HPDE6-E6E7 (cell line): ENCODE measurements around the gene FHDC1.

Experiments
- DNase-seq: peaks from one replicate; pipeline ENCODE4 v3.0.0; 2011; ENCODE audit warnings: missing footprints; ENCODE audit errors: extremely low spot score

FHDC1 gene

DNA sequence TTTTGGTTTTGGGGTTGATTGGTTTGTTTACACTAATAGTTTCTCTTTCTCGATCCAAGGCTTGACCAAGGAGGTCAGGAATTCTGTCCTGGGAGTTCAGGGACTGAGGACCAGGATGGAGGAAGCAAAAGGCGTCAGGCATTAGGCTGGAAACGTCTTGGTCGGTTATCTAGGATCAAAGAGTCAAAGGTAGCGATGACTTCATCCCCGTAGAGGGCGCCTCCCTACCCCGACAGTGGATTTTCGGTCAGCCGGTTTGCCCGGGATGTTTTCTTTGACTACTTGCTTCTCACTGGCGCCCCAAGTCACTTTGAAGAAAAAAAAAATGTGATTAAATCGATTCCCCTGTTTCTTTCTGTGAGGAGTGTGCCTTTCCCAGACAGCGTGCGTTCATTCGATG is 980 bp upstream of the FHDC1 start:
- peak; percentile 62 for DNase-seq

GRCh38 chr4:152936446-152937335 is 568 bp downstream of the FHDC1 start:
- DNase-seq: peak; percentile 34

GRCh38 chr4:152937336-152938236 is 1.5 kb downstream of the FHDC1 start:
- DNase-seq: peak; percentile 37

- no peak for DNase-seq
These were observed 2.3 kb downstream of the FHDC1 start for GRCh38 chr4:152938237-152938947.

- DNase-seq: no peak
These were observed 3.5 kb downstream of the FHDC1 start for GRCh38 chr4:152939621-152940020.

GRCh38 chr4:152940461-152940860 is 4.3 kb downstream of the FHDC1 start:
- no peak for DNase-seq

DNA sequence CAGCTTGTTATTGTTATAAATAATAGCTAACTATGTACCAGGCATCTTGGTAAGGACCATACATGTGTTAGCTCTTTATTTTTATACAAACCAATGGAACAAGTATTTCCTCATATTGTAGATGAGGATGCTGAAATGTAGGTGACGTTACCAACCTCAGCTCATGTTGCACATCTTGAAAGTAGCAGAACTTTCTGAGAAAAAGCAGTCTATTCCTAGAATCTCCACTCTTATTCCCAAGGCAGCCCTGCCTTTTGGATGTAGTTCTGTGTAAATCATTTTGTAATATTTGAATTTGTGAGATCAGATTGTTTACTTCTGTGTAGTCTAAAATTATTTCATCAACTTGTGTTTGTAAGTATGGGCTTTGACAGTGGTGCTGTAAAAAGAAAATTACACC is 5.3 kb downstream of the FHDC1 start:
- no peak for DNase-seq

GRCh38 chr4:152942346-152942745 is 6.2 kb downstream of the FHDC1 start:
- no peak for DNase-seq

DNA sequence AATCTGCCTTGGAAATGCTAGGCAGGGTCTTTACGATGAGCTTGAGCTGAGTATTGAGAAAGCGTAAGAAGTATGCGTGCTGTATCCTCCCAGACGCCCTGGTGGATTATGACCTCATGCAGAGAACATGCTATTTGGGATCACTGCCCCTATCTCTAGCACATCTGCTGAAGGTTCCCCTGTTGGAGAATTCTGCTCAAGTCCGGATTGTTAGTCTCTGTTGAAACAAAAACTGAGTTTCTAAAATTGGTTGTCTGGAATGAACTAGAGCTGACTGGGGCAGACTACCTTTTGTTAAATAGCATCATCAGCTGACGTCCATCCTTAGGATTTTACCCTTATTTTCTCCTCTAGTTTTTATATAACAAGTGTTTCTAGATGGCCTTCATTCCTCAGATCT is 7.5 kb downstream of the FHDC1 start:
- no peak for DNase-seq

DNA sequence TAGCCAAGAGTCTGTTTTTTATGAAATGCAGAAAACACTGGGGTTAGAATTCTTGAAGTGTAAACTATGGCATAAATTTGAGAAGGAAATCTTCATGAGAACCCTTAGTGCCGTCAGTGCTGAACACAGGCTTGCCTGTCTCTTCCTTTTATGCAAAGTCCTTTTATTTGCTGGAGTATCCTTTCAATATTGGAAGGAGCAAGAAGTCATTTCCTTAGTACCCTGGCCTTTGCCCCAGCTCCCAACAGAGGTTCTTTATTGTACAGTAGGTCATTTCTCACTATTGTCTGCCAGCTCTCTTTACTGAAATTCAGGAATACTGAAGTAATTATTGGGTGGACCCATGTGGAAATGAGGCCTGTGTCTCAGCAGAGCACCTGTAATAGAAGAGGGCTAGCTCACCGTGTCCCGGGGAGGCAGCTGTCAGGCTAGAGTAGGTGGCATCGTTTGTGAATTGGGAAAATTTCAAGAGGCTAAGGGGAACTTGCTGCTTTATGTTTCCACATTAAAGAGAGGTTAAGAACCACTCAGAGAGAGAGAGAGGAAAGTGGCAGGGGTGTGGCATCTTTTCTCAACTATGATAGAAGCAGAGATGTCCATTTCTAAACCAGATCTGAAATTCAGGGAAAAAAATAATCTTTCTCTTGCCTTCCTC is 8.7 kb downstream of the FHDC1 start:
- no peak for DNase-seq

DNA sequence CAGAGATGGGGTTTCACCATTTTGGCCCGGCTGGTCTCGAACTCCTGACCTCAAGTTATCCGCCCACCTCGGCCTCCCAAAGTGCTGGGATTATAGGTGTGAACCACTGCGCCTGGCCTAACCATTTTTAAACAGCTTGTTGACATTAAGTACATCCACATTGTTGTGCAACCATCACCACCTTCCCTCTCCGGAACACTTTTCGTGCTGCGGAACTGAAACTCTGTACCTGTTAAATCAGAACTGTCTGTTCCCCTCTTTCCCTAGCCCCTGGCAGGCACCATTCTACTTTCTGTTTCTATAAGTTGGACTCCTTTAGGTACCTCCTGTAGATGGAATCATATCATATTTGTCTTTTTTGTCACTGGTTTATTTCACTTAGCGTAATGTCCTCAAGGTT is 9.5 kb downstream of the FHDC1 start:
- no peak for DNase-seq

- DNase-seq: no peak
These were observed 10.3 kb downstream of the FHDC1 start for GRCh38 chr4:152946446-152946845.

- no peak for DNase-seq
These were observed 11.2 kb downstream of the FHDC1 start for GRCh38 chr4:152947311-152947710.

- no peak for DNase-seq
These were observed 13.8 kb downstream of the FHDC1 start for GRCh38 chr4:152949930-152950329.

DNA sequence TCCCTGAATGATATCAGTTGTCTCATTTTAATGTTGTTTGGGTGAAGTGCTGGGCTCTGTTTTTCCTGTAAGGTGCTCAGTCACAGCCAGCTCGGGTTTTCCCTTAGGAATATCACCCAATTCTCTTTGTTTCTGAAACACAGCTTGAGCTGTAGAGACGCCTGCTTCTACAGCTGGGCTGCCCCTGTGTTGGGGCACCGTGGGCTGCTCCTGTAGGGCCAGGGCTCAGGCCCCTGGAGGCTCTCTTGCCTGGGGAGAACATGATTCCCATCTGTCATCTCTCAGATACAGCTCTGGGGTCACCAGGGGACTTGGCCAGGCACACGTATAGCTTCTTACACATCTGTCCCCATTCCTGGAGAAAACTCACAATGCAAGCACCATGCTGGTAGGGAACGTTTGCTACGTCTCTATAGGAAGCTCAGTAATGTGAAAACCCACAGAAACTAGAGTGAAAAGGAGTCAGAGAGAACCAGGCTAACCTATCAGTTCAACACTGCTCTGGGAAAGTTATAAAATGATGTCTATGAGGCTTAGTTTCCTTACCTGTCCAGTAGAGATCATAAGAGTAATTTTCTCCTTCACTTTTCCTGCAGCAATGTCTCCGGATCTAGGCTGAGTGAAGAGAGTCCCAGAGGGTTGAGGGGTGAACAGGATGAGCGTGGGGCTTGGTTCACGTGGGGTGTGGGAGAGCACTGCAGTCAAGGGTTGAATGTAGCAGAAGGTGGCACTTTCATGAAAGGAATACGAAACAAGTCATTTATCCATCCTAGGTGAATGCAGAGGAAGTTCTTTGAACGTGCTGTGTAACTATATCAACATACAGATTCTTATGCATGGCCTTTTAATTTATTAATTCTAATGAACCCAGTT is 14.5 kb downstream of the FHDC1 start:
- no peak for DNase-seq

GRCh38 chr4:152951348-152951747 is 15.2 kb downstream of the FHDC1 start:
- no peak for DNase-seq

GRCh38 chr4:152953514-152953913 is 17.4 kb downstream of the FHDC1 start:
- no peak for DNase-seq

- no peak for DNase-seq
These were observed 18.6 kb downstream of the FHDC1 start for GRCh38 chr4:152954741-152955140.

DNA sequence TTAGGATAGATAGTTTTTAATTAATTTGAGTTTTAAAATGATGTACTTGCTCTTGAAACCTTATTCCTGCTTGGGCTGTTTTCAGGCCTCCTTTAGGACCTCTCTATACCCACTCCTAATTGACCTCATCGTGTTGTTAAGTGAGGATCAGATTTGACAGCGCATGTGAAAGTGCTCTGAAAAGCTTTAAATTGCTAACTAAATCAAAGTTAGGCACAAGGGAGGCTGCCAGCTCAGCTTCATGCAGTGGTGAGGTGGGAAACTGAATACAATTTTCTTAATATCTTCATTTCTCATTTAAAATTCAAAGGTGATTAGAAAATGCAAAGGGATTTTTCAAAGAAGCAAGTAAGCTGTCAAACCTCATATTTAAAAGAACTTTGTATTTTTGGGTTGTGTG is 20.0 kb downstream of the FHDC1 start:
- DNase-seq: no peak

DNA sequence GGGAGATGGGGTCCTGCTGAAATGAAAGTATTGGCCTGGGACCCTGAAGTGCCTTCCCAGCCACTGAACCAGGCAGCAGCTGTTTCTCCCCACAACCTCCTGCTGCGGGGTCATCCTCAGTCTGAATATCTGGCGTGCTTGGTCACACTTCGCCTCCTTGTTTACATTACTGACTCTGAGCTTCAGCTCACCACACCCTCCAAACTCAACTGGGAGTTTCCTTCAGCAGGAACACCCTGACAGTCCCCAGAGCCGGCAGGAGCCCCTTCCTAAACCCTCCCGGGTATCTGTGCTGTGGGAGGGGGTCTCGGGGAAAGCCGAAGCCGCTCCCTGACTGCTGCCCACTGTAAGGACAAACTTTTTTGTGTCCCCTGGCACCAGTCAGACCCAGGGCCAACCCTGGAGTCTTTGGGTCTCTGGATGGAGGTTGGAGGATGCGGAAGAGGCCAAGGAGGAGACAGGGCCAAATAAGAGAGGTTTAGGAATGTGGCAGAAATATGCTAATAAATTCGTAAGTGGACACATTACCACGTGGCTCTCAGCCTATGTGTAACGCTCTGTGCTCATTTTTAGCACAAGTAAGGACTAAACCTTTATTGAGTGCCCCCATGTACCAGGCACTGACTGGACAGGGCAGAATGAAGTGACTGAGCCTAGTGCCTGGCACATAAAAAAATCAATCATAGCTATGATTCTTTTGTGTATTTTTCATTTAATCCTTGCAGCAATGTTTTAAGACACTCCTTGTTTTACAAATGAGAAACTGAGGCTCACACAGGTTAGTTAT is 20.7 kb downstream of the FHDC1 start:
- DNase-seq: no peak
